C4-2B (cell line): ENCODE data around the gene RACK1.

ENCODE experiments used
- ZFX ChIP-seq: fragments of 450-650 bp; IDR thresholded peaks from 2 replicates; pipeline ENCODE4 v1.6.1; 2017
- TF ChIP-seq, protein P1 (sequence below): fragments of 450-650 bp; conservative IDR thresholded peaks from 2 replicates; pipeline ENCODE4 v1.5.1; 2017; ENCODE audit warnings: mild to moderate bottlenecking

DNA sequence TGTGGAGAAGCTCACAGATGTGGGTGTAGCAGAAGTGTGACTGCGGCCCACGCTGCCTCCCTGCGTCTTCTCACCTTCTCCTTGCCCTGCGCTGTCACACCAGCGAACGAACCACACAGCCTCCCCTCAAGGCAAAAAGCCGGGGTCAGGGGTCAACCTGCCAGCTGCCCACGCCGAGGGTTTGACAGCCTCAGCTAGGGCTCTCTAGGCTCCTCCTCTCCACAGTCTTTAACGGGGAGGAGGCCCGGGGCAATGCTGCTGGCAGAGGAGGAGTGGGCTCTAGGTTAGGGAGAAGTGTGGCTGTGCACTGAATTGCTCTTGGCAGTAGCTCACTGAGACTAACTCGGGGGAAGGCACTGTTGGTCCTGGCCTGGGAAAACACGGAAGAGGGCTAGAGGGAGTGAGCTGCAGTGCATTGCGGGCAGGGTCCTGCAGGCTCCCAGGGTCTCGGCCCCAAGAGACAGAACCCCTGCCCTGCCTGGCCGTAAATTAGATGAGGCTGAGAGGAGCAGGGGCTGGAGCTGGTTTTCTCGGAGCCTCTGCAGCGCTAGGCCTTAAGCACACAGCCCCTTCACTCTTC lies 21.5 kb upstream of the RACK1 start:
- TF ChIP-seq, protein P1, sequence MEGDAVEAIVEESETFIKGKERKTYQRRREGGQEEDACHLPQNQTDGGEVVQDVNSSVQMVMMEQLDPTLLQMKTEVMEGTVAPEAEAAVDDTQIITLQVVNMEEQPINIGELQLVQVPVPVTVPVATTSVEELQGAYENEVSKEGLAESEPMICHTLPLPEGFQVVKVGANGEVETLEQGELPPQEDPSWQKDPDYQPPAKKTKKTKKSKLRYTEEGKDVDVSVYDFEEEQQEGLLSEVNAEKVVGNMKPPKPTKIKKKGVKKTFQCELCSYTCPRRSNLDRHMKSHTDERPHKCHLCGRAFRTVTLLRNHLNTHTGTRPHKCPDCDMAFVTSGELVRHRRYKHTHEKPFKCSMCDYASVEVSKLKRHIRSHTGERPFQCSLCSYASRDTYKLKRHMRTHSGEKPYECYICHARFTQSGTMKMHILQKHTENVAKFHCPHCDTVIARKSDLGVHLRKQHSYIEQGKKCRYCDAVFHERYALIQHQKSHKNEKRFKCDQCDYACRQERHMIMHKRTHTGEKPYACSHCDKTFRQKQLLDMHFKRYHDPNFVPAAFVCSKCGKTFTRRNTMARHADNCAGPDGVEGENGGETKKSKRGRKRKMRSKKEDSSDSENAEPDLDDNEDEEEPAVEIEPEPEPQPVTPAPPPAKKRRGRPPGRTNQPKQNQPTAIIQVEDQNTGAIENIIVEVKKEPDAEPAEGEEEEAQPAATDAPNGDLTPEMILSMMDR = no peak
- TF ChIP-seq ZFX = no peak
